Measurements from ENCODE around the gene C3orf22. TPM values are rescaled to one million over a fixed set of nuclear protein-coding genes. Genes with fewer than 3 reads are reported as not detected.

Gene C3orf22
- total and polyA plus RNA-seq, 7 donors = 0.12 TPM; not detected in 6

DNA sequence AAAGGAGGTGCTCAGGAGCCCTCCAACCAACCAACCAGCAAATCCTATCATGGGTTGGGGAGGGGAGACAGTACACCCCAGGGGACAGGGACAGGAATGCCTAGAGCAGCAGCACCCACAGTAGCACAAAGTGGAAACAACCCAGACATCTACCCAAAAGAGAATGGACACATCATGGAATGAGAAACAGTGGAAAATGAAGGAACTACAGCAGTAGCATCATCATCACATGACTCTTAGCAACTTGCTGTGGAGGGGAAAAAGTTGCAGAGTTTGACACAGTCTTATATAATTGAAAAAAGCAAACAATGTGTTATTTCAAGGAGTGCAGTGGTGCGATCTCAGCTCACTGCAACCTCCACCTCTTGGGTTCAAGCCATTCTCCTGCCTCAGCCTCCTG, 11.0 kb downstream of the C3orf22 start:
- Histone ChIP-seq H3K4me3 (no peak overlapping the region), H3K27me3 (ENCODE audit: insufficient read depth in 3 of 3, low read length in 2 of 3) (peaks cover 0 to 11% (median 0%) of the 10 kb centered on the region in 3 donors), H3K4me1 (no peaks in the 10 kb centered on the region), H3K9me3 (no peaks in the 10 kb centered on the region), H3K27ac (no peak overlapping the region), H3K36me3 (ENCODE audit: insufficient read depth in 1 of 2, low read depth in 1 of 2) (no peaks in the 10 kb centered on the region)
- ATAC-seq = no peak
- DNase-seq = peak in 1 of 2 donors; percentile 4
- intact Hi-C loops (cut with DNase I) = no loop called here
- TF ChIP-seq, protein P1, sequence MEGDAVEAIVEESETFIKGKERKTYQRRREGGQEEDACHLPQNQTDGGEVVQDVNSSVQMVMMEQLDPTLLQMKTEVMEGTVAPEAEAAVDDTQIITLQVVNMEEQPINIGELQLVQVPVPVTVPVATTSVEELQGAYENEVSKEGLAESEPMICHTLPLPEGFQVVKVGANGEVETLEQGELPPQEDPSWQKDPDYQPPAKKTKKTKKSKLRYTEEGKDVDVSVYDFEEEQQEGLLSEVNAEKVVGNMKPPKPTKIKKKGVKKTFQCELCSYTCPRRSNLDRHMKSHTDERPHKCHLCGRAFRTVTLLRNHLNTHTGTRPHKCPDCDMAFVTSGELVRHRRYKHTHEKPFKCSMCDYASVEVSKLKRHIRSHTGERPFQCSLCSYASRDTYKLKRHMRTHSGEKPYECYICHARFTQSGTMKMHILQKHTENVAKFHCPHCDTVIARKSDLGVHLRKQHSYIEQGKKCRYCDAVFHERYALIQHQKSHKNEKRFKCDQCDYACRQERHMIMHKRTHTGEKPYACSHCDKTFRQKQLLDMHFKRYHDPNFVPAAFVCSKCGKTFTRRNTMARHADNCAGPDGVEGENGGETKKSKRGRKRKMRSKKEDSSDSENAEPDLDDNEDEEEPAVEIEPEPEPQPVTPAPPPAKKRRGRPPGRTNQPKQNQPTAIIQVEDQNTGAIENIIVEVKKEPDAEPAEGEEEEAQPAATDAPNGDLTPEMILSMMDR (IDR thresholded peaks at IDR 0.05) = no peak
- 90 to 100% (median 100%) methylated on average over 1 of the region's 1 CpG for WGBS, 3 donors

DNA sequence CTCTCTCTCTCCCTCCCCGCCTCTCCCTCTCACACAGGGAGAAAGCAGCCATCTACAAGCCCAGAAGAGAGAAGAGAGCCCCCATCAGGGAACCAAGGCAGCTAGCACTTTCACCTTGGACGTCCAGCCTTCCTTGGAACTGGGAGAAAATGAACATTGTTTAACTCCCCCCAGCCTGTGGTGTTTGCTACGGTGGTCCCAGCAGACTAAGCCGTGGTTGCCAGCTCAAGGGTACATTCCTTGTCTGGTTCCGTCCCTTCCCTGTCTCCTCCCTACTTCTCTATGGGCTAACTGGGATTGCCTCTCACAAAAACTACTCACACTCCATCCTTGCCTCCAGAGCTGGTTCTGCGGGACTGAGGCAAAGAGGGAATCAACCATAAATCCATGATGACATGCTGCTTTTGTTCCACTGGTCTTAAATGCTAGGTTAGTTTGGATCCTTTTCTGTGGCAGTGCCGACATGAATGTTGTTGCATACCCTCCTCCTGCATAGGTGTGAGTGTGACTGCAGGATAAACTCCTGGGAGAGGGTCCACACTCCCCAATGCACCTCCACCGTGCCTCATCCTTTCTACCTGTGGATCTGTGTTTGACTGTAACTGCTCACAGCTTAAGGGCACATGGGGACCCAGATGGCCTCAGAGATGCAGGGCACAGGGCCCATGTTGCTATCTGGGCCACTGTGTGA, 12.0 kb downstream of the C3orf22 start:
- H3K27me3 ChIP-seq (ENCODE audit: insufficient read depth in 3 of 3, low read length in 2 of 3) = peaks cover 0 to 21% (median 4%) of the 10 kb centered on the region in 3 donors

DNA sequence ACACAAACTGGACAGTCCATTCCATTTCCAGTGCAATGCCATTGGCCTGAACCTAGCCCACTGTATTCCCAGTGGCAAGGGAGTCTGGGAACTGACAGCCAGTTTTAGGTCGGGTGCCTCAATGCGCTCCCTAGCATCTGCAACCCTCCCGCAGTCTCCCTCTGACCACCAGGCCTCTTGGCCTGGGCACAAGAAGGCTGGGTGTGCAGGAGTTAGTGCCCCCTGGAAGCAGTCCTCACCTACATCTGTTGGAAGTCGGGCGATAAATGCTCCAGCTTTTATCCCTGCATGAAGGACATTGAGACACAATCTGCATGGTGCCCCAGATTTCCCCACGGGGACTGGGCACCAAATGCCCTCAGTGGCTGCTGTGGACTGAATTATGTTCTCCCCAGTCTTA, 12.7 kb downstream of the C3orf22 start:
- DNase-seq (peak in 1 of 2 donors; percentile 32), ATAC-seq (no peak)
- Histone ChIP-seq H3K27ac (no peak overlapping the region), H3K27me3 (ENCODE audit: insufficient read depth in 3 of 3, low read length in 2 of 3) (peaks cover 0 to 28% (median 4%) of the 10 kb centered on the region in 3 donors), H3K4me3 (no peak overlapping the region), H3K9me3 (no peaks in the 10 kb centered on the region), H3K36me3 (ENCODE audit: insufficient read depth in 1 of 2, low read depth in 1 of 2) (no peaks in the 10 kb centered on the region), H3K4me1 (no peaks in the 10 kb centered on the region)
- intact Hi-C loops (cut with DNase I) = no loop called here
- TF ChIP-seq, protein P1 (IDR thresholded peaks at IDR 0.05) = no peak
- WGBS, 3 donors = 91 to 95% (median 93%) methylated on average over 6 of the region's 6 CpGs

More for the DNA sequence above, 12.0 kb downstream of the C3orf22 start:
- TF ChIP-seq, protein P1 (IDR thresholded peaks at IDR 0.05) = no peak
- Histone ChIP-seq H3K4me1 (no peaks in the 10 kb centered on the region), H3K27ac (no peak overlapping the region), H3K36me3 (ENCODE audit: insufficient read depth in 1 of 2, low read depth in 1 of 2) (no peaks in the 10 kb centered on the region), H3K9me3 (no peaks in the 10 kb centered on the region), H3K4me3 (no peak overlapping the region)
- no peak for ATAC-seq
- 77 to 91% (median 84%) methylated on average over 8 of the region's 8 CpGs for WGBS, 3 donors
- DNase-seq = peak in 1 of 2 donors; percentile 13
- intact Hi-C loops (cut with DNase I) = no loop called here

DNA sequence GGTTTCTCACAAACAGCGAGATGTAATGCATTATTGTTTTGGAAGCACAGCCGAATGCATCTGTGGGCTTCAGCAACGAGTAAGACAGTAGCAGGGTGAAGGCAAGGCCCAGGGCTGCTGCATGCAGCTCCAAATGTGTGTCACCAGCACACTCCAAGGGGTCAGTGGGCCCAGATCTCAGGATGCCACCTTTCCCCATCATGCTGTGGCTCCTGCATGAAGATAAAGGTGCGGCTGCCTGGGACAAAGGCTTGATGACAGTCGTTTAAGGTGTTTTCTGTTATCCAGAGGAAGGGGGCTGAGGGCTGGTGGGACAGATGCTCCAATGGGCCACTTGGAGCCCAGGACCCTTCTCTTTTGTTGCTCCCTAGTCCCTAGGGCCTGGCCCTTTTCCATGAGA, 13.2 kb downstream of the C3orf22 start:
- TF ChIP-seq, protein P1 (IDR thresholded peaks at IDR 0.05) = no peak
- intact Hi-C loops (cut with DNase I) = no loop called here
- Histone ChIP-seq H3K27ac (no peak overlapping the region), H3K4me1 (peaks cover 4% of the 10 kb centered on the region), H3K9me3 (no peaks in the 10 kb centered on the region), H3K4me3 (no peak overlapping the region), H3K27me3 (ENCODE audit: insufficient read depth in 3 of 3, low read length in 2 of 3) (peaks cover 0 to 28% (median 4%) of the 10 kb centered on the region in 3 donors), H3K36me3 (ENCODE audit: insufficient read depth in 1 of 2, low read depth in 1 of 2) (no peaks in the 10 kb centered on the region)
- ATAC-seq = no peak
- 82 to 91% (median 83%) methylated on average over 5 of the region's 5 CpGs for WGBS, 3 donors
- DNase-seq = peak in 1 of 2 donors; percentile 21

All from psoas muscle (tissue), 8 donors.